WTC11 (cell line): Measurements from ENCODE around the gene NCLN.

Experiments used
- ATF3 ChIP-seq: sonication (generic); formaldehyde crosslinking; conservative IDR thresholded peaks from 2 replicates; pipeline ENCODE4 v1.8.1; 2022; ENCODE audit warnings: mild to moderate bottlenecking, missing genetic modification reagents
- E2F4 ChIP-seq: sonication (generic); formaldehyde crosslinking; IDR thresholded peaks from 2 replicates; pipeline ENCODE4 v1.8.1; 2022; ENCODE audit warnings: low read depth, mild to moderate bottlenecking, moderate library complexity, missing genetic modification reagents, borderline replicate concordance
- ELF4 ChIP-seq: sonication (generic); formaldehyde crosslinking; IDR thresholded peaks from 2 replicates; pipeline ENCODE4 v1.8.1; 2022; ENCODE audit warnings: low read depth, mild to moderate bottlenecking, moderate library complexity, missing genetic modification reagents
- ESRRA ChIP-seq: sonication (generic); formaldehyde crosslinking; IDR thresholded peaks from 2 replicates; pipeline ENCODE4 v1.8.1; 2022; ENCODE audit warnings: mild to moderate bottlenecking, missing genetic modification reagents, borderline replicate concordance
- MXD4 ChIP-seq: fragments of 250-450 bp; sonication (Bioruptor Pico); IDR thresholded peaks from 2 replicates; pipeline ENCODE4 v1.8.0; 2021; ENCODE audit warnings: mild to moderate bottlenecking, moderate library complexity, borderline replicate concordance
- NFYB ChIP-seq: sonication (generic); formaldehyde crosslinking; conservative IDR thresholded peaks from 2 replicates; pipeline ENCODE4 v1.8.0; 2022; ENCODE audit warnings: low read depth, missing genetic modification reagents
- NR1H2 ChIP-seq: sonication (generic); formaldehyde crosslinking; IDR thresholded peaks from 2 replicates; pipeline ENCODE4 v1.9.0; 2021; ENCODE audit warnings: mild to moderate bottlenecking, moderate library complexity, missing genetic modification reagents
- TF ChIP-seq, protein P1 (sequence below): fragments of 200-600 bp; IDR thresholded peaks from 2 replicates; pipeline ENCODE4 v1.8.0; 2022; ENCODE audit warnings: antibody characterized with exemption

GRCh38 chr19:3201072-3201700 is 15.5 kb downstream of the NCLN start:
- TF ChIP-seq E2F4 (CRISPR knock-in tag) = no peak
- no peak for TF ChIP-seq NFYB
- no peak for TF ChIP-seq MXD4
- TF ChIP-seq, protein P1, sequence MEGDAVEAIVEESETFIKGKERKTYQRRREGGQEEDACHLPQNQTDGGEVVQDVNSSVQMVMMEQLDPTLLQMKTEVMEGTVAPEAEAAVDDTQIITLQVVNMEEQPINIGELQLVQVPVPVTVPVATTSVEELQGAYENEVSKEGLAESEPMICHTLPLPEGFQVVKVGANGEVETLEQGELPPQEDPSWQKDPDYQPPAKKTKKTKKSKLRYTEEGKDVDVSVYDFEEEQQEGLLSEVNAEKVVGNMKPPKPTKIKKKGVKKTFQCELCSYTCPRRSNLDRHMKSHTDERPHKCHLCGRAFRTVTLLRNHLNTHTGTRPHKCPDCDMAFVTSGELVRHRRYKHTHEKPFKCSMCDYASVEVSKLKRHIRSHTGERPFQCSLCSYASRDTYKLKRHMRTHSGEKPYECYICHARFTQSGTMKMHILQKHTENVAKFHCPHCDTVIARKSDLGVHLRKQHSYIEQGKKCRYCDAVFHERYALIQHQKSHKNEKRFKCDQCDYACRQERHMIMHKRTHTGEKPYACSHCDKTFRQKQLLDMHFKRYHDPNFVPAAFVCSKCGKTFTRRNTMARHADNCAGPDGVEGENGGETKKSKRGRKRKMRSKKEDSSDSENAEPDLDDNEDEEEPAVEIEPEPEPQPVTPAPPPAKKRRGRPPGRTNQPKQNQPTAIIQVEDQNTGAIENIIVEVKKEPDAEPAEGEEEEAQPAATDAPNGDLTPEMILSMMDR = no peak
- no peak for TF ChIP-seq NR1H2 (CRISPR knock-in tag)
- no peak for TF ChIP-seq ELF4
- no peak for TF ChIP-seq ESRRA (CRISPR knock-in tag)
- TF ChIP-seq ATF3 (CRISPR knock-in tag) = no peak
